GM12878 (cell line): ENCODE data around the gene CFAP52. TPM values are rescaled to one million over a fixed set of nuclear protein-coding genes. Genes with fewer than 3 reads are reported as not detected.

Experiments used
- ATAC-seq: fragments of 200-7000 bp; cut with Tn5 transposase; 3 replicates; pipeline ENCODE4 v1.9.1; 2020; ENCODE audit warnings: mild to moderate bottlenecking, moderate library complexity
- BruUV-seq: library from RNA; stranded (reverse); fragments of 400-500 nt; replicated peaks from 2 replicates; lab custom pipeline; 2021; lab: Mats Ljungman, UMichigan
- CTCF ChIA-PET: fragments of 300-600 bp; sonication (Branson Sonifier 250); formaldehyde crosslinking; extraction: SDS; loops from one replicate; lab custom pipeline; 2021; ENCODE audit warnings: inconsistent platforms; lab: Yijun Ruan, JAX
- POLR2A ChIA-PET: fragments of 350-600 bp; formaldehyde crosslinking; extraction: SDS; loops from one replicate; lab custom pipeline; 2021; ENCODE audit warnings: inconsistent platforms; lab: Charles Lee
- RAD21 ChIA-PET: fragments of 300-600 bp; sonication (Branson Sonifier 250); formaldehyde crosslinking; loops from one replicate; lab custom pipeline; 2023; ENCODE audit warnings: antibody characterized with exemption; ENCODE audit not compliant: unreplicated experiment; lab: Charles Lee
- SMC1A ChIA-PET: fragments of 300-600 bp; sonication (Branson Sonifier 250); formaldehyde crosslinking; loops from one replicate; lab custom pipeline; 2023; ENCODE audit not compliant: unreplicated experiment, uncharacterized antibody; lab: Charles Lee
- DNase-seq: peaks from one replicate; pipeline ENCODE4 v3.0.0-alpha.2; 2011; ENCODE audit warnings: low read depth, low spot score
- FAIRE-seq: peaks from 3 replicates; lab custom pipeline; 2011; peaks lifted over from hg19 to GRCh38; lab: Jason Lieb, UNC
- H2AFZ ChIP-seq: 2 replicates; pipeline ENCODE4 v1.6.0; 2011; ENCODE audit warnings: low read depth, low read length, control low read depth; ENCODE audit not compliant: control insufficient read depth
- H3K27ac ChIP-seq: 2 replicates; pipeline ENCODE4 v1.5.1; 2011; ENCODE audit warnings: control low read depth; ENCODE audit not compliant: control insufficient read depth, insufficient read depth
- H3K27me3 ChIP-seq, 2 experiments: replicated peaks in 1 of 2; 2 replicates each; pipeline versions ENCODE4 v1.6.0 to v1.6.1; 2011; ENCODE audit warnings: low read length in 1 of 2; ENCODE audit not compliant: control insufficient read depth in 2 of 2, insufficient read depth in 2 of 2
- H3K36me3 ChIP-seq, 2 experiments: 2 replicates each; pipeline ENCODE4 v1.5.1; 2011; ENCODE audit warnings: low read length in 1 of 2; ENCODE audit not compliant: control insufficient read depth in 2 of 2, insufficient read depth in 2 of 2
- H3K4me1 ChIP-seq: 2 replicates; pipeline ENCODE4 v1.6.1; 2011; ENCODE audit warnings: mild to moderate bottlenecking, low read length, moderate library complexity, mixed read lengths; ENCODE audit not compliant: control insufficient read depth, insufficient read depth
- H3K4me2 ChIP-seq: 2 replicates; pipeline ENCODE4 v1.6.0; 2011; ENCODE audit warnings: control low read depth; ENCODE audit not compliant: control insufficient read depth, insufficient read depth
- H3K4me3 ChIP-seq: fragments of 200-600 bp; sonication (generic); 2 replicates; pipeline ENCODE4 v1.5.1; 2016
- H3K79me2 ChIP-seq: 2 replicates; pipeline ENCODE4 v1.6.0; 2011; ENCODE audit warnings: low read length; ENCODE audit not compliant: control insufficient read depth, insufficient read depth
- H3K9ac ChIP-seq: 2 replicates; pipeline ENCODE4 v1.8.0; 2011; ENCODE audit warnings: low read length, control low read depth, mixed read lengths; ENCODE audit not compliant: control insufficient read depth, insufficient read depth
- H3K9me3 ChIP-seq: replicated peaks from 3 replicates; pipeline ENCODE4 v1.5.1; 2011; ENCODE audit warnings: mild to moderate bottlenecking, low read length; ENCODE audit not compliant: control insufficient read depth, insufficient read depth
- H4K20me1 ChIP-seq: 2 replicates; pipeline ENCODE4 v1.6.0; 2011; ENCODE audit not compliant: control insufficient read depth, insufficient read depth
- DPF2 ChIP-seq: fragments of 450-650 bp; IDR thresholded peaks from 2 replicates; pipeline ENCODE4 v1.6.1; 2017; ENCODE audit warnings: mild to moderate bottlenecking
- LARP7 ChIP-seq: fragments of 450-650 bp; IDR thresholded peaks from 2 replicates; pipeline ENCODE4 v1.6.1; 2017; ENCODE audit warnings: mild to moderate bottlenecking
- MEF2A ChIP-seq: IDR thresholded peaks from 2 replicates; pipeline ENCODE4 v1.6.1; 2011; ENCODE audit warnings: low read depth, mild to moderate bottlenecking, low read length, moderate library complexity; ENCODE audit not compliant: insufficient read depth
- MXI1 ChIP-seq: fragments of 150-350 bp; IDR thresholded peaks from 2 replicates; pipeline ENCODE4 v1.6.1; 2011; ENCODE audit warnings: low read depth, mild to moderate bottlenecking, inconsistent platforms, low read length, improper control_type of control experiment
- MYB ChIP-seq: fragments of 150-350 bp; IDR thresholded peaks from 2 replicates; pipeline ENCODE4 v1.6.1; 2014; ENCODE audit warnings: mild to moderate bottlenecking, low read depth, low read length, borderline replicate concordance
- NFXL1 ChIP-seq: fragments of 450-650 bp; IDR thresholded peaks from 2 replicates; pipeline ENCODE4 v1.6.1; 2017; ENCODE audit warnings: antibody characterized with exemption, mild to moderate bottlenecking, borderline replicate concordance
- SMAD5 ChIP-seq: IDR thresholded peaks from 2 replicates; pipeline ENCODE4 v1.6.1; 2016; ENCODE audit warnings: antibody characterized with exemption, low read depth
- TAF1 ChIP-seq: IDR thresholded peaks from 2 replicates; pipeline ENCODE4 v1.6.1; 2011; ENCODE audit warnings: mild to moderate bottlenecking, low read depth, low read length, borderline replicate concordance
- ZBED1 ChIP-seq: IDR thresholded peaks from 2 replicates; pipeline ENCODE4 v1.6.1; 2016; ENCODE audit warnings: borderline replicate concordance
- ZNF217 ChIP-seq: fragments of 450-650 bp; IDR thresholded peaks from 2 replicates; pipeline ENCODE4 v1.6.1; 2017; ENCODE audit warnings: antibody characterized with exemption, mild to moderate bottlenecking
- WGBS: methylation state at CpG from one replicate; pipeline ENCODE4 v1.1.6; 2016; ENCODE audit warnings: low lambda C conversion rate; ENCODE audit not compliant: insufficient replicate concordance, insufficient coverage; ENCODE audit errors: missing lambda C conversion rate; 5-methylcytosine and 5-hydroxymethylcytosine counted together
- in situ Hi-C: fragments of 300-500 bp; cut with MboI; formaldehyde crosslinking; loops from 9 replicates; pipeline ENCODE4 v1.14.3; 2018; ENCODE audit warnings: mixed read lengths
- intact Hi-C: fragments of 100-400 bp; cut with micrococcal nuclease; formaldehyde crosslinking; loops from one replicate; pipeline ENCODE4 v1.14.2; 2022; ENCODE audit not compliant: unreplicated experiment
- polyA plus RNA-seq, 11 experiments: library from polyadenylated mRNA; depleted of rRNA in 4 of 11; unstranded in 6 of 11; stranded (reverse) in 5 of 11; fragments of >200 nt; fragmentation: Nextera tagmentation in 4 of 11; fragmentation: Illumina TruSeq in 1 of 11; extraction: Ambion mirVana in 4 of 11; extraction: Trizol in 1 of 11; gene quantifications; 1 replicate in 1 of 11; 2 replicates in 10 of 11; pipeline versions ENCODE4 v1.2.1 to v1.2.3, GENCODE V29; 2011 to 2016; ENCODE audit warnings: inconsistent platforms in 2 of 11, missing spikeins in 2 of 11, low read depth in 1 of 11
- total RNA-seq, 4 experiments: library from RNA; depleted of rRNA in 3 of 4; stranded (reverse); fragments of >200 nt in 3 of 4; fragmentation: Illumina TruSeq in 1 of 4; extraction: Trizol in 1 of 4; gene quantifications; 2 replicates each; pipeline versions ENCODE4 v1.2.1 to v1.2.3, GENCODE V29; 2013 to 2021
- TF ChIP-seq, protein P1 (sequence below): IDR thresholded peaks from 2 replicates; pipeline ENCODE4 v1.6.1; 2012; ENCODE audit warnings: low read length, inconsistent platforms

The CFAP52 gene
- total and polyA plus RNA-seq, 10 of the 15 experiments (the other 5 are each of a cell fraction or from before 2014, with no cell fraction given), result 0.05 to 0.14 TPM; not detected in 8

DNA sequence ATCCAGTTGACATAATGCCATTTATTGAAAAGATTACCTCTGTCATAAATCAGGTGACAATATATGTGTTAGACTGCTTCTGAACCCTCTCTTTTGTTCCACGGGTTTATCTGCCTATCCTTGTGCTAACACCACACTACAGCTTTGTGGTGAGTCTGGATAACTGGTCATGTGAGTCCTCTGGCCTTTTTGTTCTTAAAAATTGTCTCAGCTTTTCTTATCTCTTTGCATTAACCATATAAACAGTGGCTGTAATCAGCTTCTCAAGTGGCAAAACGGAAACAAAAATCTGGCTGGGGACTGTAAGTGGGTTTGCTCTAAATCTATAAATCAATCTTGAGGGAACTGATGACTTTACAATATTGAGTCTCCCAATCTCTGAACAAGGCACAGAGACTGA is 45.4 kb upstream of the CFAP52 start:
- no peaks in the 10 kb centered on the region for H3K9me3 ChIP-seq
- DNase-seq, result no peak
- no peaks in the 10 kb centered on the region for H3K79me2 ChIP-seq
- no peaks in the 10 kb centered on the region for H3K36me3 ChIP-seq
- CTCF ChIA-PET, result interaction anchor here (1.0 to 2.0 kb wide), 2 partner anchors 9 to 533 kb away, joined by 4 to 6 read pairs; no protein-coding TSS in a partner anchor
- no peak overlapping the region for H3K27ac ChIP-seq
- no peak for ATAC-seq
- no peaks in the 10 kb centered on the region for H4K20me1 ChIP-seq
- WGBS, result 91% methylated on average over 2 of the region's 2 CpGs
- no TSS peak for BruUV-seq
- TF ChIP-seq MXI1 (no peak), MYB (no peak), NFXL1 (no peak), ZBED1 (no peak), ZNF217 (no peak), LARP7 (no peak), TAF1 (no peak), MEF2A (no peak), SMAD5 (no peak), DPF2 (no peak)
- TF ChIP-seq, protein P1, sequence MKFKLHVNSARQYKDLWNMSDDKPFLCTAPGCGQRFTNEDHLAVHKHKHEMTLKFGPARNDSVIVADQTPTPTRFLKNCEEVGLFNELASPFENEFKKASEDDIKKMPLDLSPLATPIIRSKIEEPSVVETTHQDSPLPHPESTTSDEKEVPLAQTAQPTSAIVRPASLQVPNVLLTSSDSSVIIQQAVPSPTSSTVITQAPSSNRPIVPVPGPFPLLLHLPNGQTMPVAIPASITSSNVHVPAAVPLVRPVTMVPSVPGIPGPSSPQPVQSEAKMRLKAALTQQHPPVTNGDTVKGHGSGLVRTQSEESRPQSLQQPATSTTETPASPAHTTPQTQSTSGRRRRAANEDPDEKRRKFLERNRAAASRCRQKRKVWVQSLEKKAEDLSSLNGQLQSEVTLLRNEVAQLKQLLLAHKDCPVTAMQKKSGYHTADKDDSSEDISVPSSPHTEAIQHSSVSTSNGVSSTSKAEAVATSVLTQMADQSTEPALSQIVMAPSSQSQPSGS, result no peak
- no peak overlapping the region for H2AFZ ChIP-seq
- in situ Hi-C loops (no loop called here), intact Hi-C loops (no loop called here)
- no peak overlapping the region for H3K4me2 ChIP-seq
- POLR2A ChIA-PET, result no interaction called here
- RAD21 ChIA-PET, result interaction anchor here (1.5 kb wide), 1 partner anchor 11 kb away, joined by 4 read pairs; no protein-coding TSS in a partner anchor
- SMC1A ChIA-PET, result interaction anchor here (0.9 to 2.3 kb wide), 3 partner anchors 24 to 347 kb away, joined by 3 to 7 read pairs (median 4); no protein-coding TSS in a partner anchor
- no peaks in the 10 kb centered on the region for H3K27me3 ChIP-seq
- H3K9ac ChIP-seq, result no peak overlapping the region
- H3K4me3 ChIP-seq, result no peak overlapping the region
- H3K4me1 ChIP-seq, result no peaks in the 10 kb centered on the region
- no peak for FAIRE-seq
